ENCODE measurements around the gene NPIPA1.
"Not testable (repeated sequence)": the region's sequence is repeated elsewhere in the genome, so short reads cannot be mapped to it uniquely, and the experiment has no call there.

DNA sequence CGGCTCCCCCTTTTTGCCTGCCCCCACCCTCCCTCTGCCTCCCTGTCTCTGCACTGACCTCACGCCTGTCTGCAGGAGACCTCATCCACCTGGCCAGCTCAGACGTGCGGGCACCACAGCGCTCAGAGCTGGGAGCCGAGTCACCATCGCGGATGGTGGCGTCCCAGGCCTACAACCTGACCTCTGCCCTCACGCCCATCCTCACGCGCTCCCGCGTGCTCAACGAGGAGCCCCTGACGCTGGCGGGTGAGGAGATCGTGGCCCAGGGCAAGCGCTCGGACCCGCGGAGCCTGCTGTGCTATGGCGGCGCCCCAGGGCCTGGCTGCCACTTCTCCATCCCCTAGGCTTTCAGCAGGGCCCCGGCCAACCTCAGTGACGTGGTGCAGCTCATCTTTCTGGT lies 8.1 kb upstream of the NPIPA1 start:
- TF ChIP-seq POLR2A (IDR thresholded peaks at IDR 0.05; ENCODE audit: low read depth); CTCF (IDR thresholded peaks at IDR 0.05); EP300 (IDR thresholded peaks at IDR 0.05): not testable (repeated sequence)

Data from esophagus muscularis mucosa (tissue), 4 donors.